GM18508 (cell line): ENCODE data around the gene C3orf18.
"Not testable (repeated sequence)": the region's sequence is repeated elsewhere in the genome, so short reads cannot be mapped to it uniquely, and the experiment has no call there.

ENCODE experiments used
- ATAC-seq: cut with Tn5 transposase; IDR thresholded peaks from one replicate; pipeline ENCODE4 v1.9.1; 2021; ENCODE audit warnings: moderate number of reproducible peaks; ENCODE audit not compliant: insufficient read depth, unreplicated experiment

C3orf18 gene

GRCh38 chr3:50525987-50526386, 41.6 kb downstream of the C3orf18 start:
- ATAC-seq = no peak

GRCh38 chr3:50525191-50525910, 42.2 kb downstream of the C3orf18 start:
- no peak for ATAC-seq

GRCh38 chr3:50524746-50525145, 42.8 kb downstream of the C3orf18 start:
- no peak for ATAC-seq

GRCh38 chr3:50523279-50523811, 44.2 kb downstream of the C3orf18 start:
- ATAC-seq = no peak

- ATAC-seq = no peak
Measured at GRCh38 chr3:50521572-50521971, 46.0 kb downstream of the C3orf18 start.

GRCh38 chr3:50520849-50521248, 46.7 kb downstream of the C3orf18 start:
- no peak for ATAC-seq

GRCh38 chr3:50519471-50520089, 48.0 kb downstream of the C3orf18 start:
- ATAC-seq = no peak

- ATAC-seq = no peak
Measured at GRCh38 chr3:50518436-50518835, 49.1 kb downstream of the C3orf18 start.

- ATAC-seq = no peak
Measured at GRCh38 chr3:50517721-50518206, 49.8 kb downstream of the C3orf18 start.

- no peak for ATAC-seq
Measured at GRCh38 chr3:50516440-50516871, 51.1 kb downstream of the C3orf18 start.

GRCh38 chr3:50515565-50516439, 51.7 kb downstream of the C3orf18 start:
- ATAC-seq = no peak

GRCh38 chr3:50512908-50513307, 54.6 kb downstream of the C3orf18 start:
- ATAC-seq = not testable (repeated sequence)

- no peak for ATAC-seq
Measured at GRCh38 chr3:50512131-50512530, 55.4 kb downstream of the C3orf18 start.

- ATAC-seq = no peak
Measured at GRCh38 chr3:50510325-50510724, 57.2 kb downstream of the C3orf18 start.

- ATAC-seq = no peak
Measured at GRCh38 chr3:50509715-50510114, 57.8 kb downstream of the C3orf18 start.

- no peak for ATAC-seq
Measured at GRCh38 chr3:50508821-50509220, 58.7 kb downstream of the C3orf18 start.
